CD4-positive, alpha-beta T cell treated with Interleukin-6 for 4 hours (primary cell): ENCODE data around the gene MAD1L1.
A peak's percentile ranks its signal among the peaks of the same experiment; 100 is the strongest.

Source experiments
- DNase-seq: peaks from one replicate; pipeline ENCODE4 v3.0.0-alpha.2; 2020; ENCODE audit warnings: mixed read lengths

MAD1L1 gene

GRCh38 chr7:2257651-2258050, 24.9 kb upstream of the MAD1L1 start:
- no peak for DNase-seq

- no peak for DNase-seq
Observed at GRCh38 chr7:2257046-2257551, 24.4 kb upstream of the MAD1L1 start.

- DNase-seq, result no peak
Observed at GRCh38 chr7:2256306-2257045, 23.7 kb upstream of the MAD1L1 start.

- DNase-seq, result no peak
Observed at GRCh38 chr7:2255145-2256139, 22.7 kb upstream of the MAD1L1 start.

GRCh38 chr7:2254429-2255144, 21.8 kb upstream of the MAD1L1 start:
- DNase-seq, result no peak

GRCh38 chr7:2253525-2254244, 20.9 kb upstream of the MAD1L1 start:
- no peak for DNase-seq

- no peak for DNase-seq
Observed at GRCh38 chr7:2253021-2253420, 20.3 kb upstream of the MAD1L1 start.

GRCh38 chr7:2251841-2252771, 19.4 kb upstream of the MAD1L1 start:
- DNase-seq, result no peak

- no peak for DNase-seq
Observed at GRCh38 chr7:2251381-2251780, 18.6 kb upstream of the MAD1L1 start.

- DNase-seq, result no peak
Observed at GRCh38 chr7:2249744-2250323, 17.1 kb upstream of the MAD1L1 start.

GRCh38 chr7:2248984-2249694, 16.4 kb upstream of the MAD1L1 start:
- peak; percentile 7 for DNase-seq

GRCh38 chr7:2247141-2247995, 14.6 kb upstream of the MAD1L1 start:
- peak; percentile 16 for DNase-seq

GRCh38 chr7:2245883-2246675, 13.3 kb upstream of the MAD1L1 start:
- DNase-seq, result no peak

- no peak for DNase-seq
Observed at GRCh38 chr7:2244404-2244995, 11.8 kb upstream of the MAD1L1 start.

GRCh38 chr7:2243458-2243857, 10.7 kb upstream of the MAD1L1 start:
- DNase-seq, result no peak

- DNase-seq, result no peak
Observed at GRCh38 chr7:2242541-2243429, 10.0 kb upstream of the MAD1L1 start.
